ENCODE results near the gene KCNAB1.
"Not testable (repeated sequence)": the region's sequence is repeated elsewhere in the genome, so short reads cannot be mapped to it uniquely, and the experiment has no call there.

The KCNAB1 gene

DNA sequence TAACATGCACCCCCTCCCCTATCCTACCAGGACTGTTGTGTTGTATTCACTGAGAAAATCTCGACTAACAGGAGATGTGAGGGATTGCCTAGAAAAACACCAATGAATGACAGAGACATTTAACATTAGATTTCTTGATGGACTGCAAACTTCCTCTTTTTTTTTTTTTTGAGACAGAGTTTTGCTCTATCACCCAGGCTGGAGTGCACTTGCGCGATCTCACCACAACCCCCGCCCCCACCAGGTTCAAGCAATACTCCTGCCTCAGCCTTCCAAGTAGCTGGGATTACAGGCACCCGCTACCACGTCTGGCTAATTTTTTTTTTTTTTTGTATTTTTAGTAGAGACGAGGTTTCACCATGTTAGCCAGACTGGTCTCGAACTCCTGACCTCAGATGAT is 17.0 kb downstream of the KCNAB1 start:
- DNase-seq (ENCODE audit: low read depth in 2 of 2), result not testable (repeated sequence)

DNA sequence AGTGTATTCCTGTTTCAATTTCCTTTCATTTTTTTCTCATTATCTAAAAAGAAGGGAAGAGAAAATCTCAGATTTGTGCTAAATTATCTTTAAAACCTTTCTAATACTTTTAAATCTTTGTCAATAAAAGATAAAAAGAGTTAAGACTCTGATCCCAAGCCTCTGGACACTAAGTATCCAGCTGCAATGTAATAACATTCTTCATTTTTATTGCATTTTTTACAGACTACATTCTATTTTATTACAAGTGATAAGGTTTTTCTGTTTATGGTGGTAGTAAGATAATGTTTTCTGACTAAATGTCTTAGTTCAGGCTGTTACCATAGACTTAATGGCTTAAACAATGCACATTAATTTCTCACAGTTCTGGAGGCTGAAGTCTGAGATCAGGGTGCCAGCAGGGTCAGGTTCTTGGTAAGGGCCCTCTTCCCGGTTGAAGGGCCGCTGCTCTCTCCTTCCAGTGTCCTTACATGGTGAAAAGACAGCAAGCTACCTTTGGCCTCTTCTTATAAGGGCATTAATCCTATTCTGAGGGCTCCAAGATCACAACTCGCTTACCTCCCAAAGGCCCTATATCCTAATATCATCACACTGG is 19.7 kb downstream of the KCNAB1 start:
- no peak for DNase-seq (ENCODE audit: low read depth in 2 of 2)

DNA sequence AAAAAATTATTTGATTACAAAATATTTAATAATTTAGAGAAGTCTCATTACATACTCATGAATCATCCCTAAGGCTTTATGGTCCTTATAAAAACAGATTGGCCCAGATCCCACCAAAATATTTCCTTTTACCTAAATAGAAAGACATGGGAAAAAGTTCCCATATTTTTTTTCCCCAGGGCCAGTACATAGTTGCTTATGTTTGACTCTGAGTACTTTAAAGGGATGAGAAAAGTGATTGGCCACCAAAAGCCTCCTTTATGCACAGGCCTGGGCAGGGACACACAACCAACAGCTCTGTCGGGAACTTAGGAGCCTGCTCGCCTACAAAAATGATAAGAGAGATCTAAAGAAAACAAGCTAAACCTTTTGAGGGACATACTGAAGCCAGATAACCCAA is 22.3 kb downstream of the KCNAB1 start:
- DNase-seq (ENCODE audit: low read depth in 2 of 2), result no peak

DNA sequence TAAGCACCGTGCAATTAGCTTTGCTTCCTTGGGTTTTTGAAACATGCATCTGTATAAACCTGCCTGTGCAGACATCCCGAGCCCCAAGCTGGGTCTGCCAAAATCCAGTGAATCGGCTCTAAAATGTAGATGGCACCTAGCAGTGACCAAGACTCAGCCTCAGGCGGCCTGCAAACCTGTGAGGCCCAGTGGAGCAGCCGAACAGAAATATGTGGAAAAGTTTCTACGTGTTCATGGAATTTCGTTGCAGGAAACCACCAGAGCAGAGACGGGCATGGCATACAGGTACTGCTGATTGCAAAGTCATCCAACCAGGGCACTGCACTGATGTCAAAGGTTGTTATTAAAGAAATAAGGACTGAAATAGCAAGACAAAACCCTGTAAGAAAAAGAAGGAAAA is 22.8 kb downstream of the KCNAB1 start:
- DNase-seq (ENCODE audit: low read depth in 2 of 2), result no peak

DNA sequence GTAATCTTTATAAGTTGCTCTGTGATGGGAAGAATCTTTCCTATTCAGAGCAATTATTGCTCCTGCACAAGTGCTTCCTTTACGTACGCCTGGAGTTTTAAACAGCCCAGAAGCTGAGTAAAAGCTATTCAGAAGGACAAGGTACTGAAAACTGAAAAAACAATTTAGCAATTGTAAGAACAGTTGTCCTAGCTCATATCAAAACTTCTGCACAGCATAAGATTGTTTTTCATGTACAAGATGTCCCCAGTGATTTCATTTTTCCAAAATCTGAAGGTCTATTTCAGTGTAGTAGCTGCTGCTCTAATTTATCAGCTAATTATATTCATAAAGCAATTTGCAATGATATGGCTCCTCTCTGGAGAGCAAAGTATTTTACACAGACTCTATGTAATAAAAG is 23.7 kb downstream of the KCNAB1 start:
- no peak for DNase-seq (ENCODE audit: low read depth in 2 of 2)

DNA sequence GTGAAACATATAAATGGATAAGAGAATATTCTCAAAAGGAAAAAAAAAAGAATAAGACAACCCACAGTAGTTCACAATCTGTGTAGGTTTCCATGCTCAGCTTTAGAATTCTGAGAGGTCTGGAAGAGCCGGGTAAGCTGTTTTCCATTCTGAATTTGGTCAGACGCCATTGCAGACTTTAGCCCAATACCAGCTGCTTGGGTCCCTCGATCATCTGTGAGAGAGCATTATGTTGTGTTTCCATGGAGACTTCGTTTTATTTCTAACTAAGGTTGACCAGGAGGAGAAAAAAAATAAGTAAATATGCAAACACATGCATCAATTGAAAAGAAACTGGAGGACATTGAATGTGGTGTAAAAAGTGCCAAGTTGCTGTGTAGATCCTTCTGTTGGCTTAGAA is 25.5 kb downstream of the KCNAB1 start:
- DNase-seq (ENCODE audit: low read depth in 2 of 2), result no peak

DNA sequence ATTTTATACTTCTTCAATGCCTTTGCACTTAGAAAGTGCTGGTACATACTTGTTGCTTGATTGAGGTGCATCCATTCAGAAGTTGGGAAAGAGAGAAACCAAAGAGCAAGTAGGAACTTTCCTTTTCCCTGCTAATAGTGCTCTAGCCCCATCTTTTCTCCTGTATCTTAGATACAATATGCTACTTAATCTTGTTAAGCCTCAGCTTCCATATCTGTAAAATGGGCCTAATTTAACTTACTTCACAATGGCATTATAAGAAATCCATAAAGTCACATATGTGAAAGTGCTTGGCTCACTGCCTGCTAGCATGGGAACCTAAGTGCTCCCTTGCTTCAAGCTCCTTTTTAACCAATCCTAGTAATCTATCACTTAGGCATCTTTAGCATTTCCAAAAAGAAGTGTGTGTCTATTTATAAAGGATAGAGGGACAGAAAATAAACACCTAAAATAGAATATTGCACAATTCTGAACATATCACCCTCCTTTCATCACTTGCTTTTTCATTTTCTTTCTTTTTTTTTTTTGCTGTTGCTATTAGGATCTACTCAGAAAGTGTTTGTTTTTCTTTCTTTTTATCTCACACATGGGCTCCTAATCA is 28.1 kb downstream of the KCNAB1 start:
- DNase-seq (ENCODE audit: low read depth in 2 of 2), result no peak

DNA sequence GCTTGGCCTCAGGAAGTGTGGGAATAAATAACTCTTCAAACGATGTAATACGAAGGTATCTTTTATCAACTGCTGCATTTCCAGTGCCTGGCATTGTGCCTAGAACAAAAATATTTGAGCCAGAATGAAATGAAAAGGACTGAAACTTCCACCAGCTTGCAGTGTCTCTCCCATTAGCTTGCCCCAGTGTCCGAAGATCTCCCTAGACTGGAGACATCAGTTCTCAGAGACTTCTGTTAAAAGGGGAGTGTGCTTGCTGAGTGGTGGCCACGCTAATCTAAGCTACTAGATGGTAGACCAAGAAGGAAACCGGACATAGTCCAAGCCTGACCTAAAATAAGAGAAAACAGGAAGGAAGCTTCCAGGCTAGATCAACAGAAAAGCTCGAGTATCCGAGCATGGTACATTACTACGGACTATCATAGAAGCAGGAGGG is 28.6 kb downstream of the KCNAB1 start:
- DNase-seq (ENCODE audit: low read depth in 2 of 2), result no peak

DNA sequence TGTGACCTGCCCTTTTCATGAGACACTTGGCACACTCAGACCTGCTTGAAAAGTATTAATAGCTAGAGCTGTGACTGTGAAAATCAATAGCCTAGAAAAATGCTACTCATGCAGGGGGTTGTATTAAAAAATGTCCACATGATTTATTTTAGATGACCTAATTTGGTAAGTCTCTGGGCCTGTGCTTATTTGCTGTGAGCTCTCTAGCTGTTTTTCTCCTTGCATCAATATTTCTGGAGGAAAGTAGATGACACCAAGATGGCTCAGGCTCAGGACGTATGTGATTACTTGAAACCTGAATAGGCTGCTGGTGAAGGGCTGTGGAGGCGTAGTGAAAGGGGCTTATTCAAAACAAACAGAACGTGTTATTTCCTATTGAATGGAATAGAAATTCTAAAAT is 29.5 kb downstream of the KCNAB1 start:
- DNase-seq (ENCODE audit: low read depth in 2 of 2), result no peak

DNA sequence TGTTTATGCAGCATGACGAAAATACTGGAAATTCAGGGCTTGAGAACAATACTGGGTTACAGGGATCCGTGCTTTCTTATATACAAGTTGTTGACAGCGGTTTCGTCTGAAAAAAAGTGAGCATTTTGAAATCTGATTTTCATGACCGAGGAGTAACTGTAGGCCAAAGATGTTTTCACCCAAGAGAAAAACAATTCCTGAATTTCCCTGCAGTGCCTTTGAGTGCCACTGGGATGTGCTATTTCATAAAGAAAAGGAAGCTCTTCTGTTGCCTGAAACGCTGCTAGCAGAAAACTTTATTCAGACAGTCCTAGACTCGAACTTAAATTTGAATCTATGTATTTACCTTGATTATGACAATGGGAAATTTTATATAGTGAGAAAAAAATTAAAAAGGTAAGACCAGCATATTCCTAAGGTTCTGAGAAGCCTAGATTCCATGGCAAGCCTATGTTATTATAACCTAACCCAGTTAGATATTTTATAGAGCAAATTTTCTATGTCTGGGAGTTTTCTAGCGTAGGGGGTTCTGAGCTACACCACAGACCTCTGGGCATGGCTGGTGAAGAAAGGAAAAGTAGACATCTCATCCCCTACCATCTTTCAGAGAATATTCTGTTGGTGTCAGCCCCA is 30.2 kb downstream of the KCNAB1 start:
- peak; percentile 7 to 10 for DNase-seq (ENCODE audit: low read depth in 2 of 2)

DNA sequence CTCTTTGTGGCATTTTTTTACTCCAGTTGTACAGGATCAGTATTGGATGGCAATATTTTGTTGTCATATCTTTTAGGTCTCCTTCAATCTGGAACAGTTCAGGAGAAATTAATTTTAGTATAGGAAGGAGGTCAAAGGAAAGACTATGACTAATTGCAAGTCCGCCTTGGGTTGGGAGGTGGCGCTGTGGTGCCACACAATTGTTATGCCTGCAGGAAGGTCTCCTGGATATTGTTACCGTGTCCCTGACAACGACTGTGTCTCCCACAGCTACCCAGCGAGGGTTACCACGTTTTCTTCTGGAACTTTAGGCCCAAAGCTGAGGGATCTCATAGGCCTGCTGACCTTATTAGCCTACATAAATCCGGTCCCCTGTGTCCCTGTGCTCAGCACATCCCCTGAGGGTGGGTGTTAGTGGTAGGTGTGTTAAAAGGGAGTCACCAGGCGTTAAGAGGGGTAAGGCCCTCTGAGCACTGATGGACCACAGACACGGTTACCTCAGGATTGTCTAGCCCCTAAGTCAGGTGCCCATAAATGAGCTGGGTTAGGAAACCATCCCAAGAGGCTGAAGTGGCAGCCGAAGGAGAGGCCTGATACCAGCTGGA is 31.5 kb downstream of the KCNAB1 start:
- DNase-seq (ENCODE audit: low read depth in 2 of 2), result peak; percentile 24 to 44

DNA sequence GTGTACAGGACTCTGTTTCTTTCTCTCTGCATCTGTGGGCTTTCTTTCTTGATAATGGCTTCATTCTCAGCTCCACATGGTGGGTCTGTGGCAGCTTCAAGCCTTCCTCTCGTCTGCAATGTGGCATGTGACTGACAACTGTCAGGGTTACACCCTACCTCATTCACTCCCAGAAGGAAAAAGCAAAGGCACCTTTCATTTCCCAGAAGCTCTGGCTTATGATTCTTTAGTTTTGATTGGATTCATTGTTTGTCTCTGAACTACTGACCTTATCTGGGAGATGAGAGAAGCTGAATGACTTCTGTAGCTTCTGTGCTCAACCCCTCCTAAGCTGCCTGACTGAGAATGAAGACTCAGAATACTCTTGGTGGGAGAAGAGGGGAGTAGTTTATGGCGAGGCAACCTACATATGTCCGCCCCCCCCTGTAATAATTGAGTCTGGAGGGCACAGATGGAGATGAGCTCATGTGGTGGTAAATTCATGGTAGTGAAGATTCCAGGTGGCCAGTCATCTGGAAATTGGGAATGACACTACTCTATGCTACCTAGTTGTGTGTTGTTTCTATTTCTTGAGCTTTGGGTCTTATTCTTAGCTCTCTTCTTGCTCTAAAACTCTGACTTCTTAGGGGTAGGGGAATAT is 38.4 kb downstream of the KCNAB1 start:
- DNase-seq (ENCODE audit: low read depth in 2 of 2), result no peak

DNA sequence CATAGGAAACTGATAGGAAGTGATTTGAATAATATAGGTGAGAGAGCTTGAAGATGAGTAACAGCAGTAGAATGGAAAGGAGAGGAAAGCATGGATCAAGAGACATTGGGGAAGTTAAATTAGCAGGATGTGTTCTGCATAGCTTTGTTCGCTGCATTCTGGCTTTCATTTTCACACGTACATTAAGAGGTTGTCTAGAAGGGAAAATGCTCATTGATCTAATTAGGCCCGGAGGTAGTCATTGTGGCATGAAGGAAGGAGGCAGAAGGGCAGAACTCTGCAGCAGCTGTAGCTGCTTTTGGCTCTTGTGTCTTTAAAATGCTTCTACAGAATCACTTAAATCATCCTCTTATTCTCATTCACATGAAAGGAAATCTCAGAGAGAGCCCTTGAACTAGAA is 40.3 kb downstream of the KCNAB1 start:
- DNase-seq (ENCODE audit: low read depth in 2 of 2), result no peak

DNA sequence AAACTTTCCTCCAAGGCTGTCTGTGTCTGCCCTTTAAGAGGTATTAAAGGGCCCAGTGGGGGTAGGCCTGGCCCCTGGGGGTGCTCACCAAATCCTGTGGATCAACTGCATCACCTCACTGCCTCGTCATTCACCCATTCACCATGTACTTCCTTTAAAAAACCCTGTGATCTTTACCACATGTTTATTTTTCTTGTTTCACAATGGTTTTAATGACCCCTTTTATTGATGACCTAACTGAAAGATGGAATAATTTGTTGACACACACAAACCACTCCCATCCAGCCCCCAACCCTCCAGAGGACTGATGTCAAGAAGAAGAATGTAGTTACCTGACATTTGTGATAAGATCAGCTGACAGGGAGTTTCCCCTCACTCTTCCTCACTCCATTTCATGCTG is 40.8 kb downstream of the KCNAB1 start:
- no peak for DNase-seq (ENCODE audit: low read depth in 2 of 2)

DNA sequence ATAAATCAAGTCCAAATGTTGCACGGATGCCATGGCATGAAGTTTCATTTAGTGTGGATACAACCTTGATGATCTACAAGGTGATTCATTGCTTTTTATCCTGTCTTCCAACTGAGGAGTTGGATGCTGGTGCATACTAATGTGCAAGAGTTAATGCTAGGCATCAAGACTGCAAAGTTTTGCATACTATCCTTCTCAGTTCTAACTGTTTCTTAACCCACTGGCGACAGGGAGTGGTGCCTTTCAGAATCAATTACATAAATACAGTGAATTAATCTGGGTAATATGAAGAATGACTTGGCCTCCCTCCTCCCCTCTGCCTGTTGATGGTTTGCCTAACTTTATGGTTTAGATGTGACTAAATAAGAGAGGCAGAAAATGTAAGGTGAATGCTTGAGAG is 43.5 kb downstream of the KCNAB1 start:
- DNase-seq (ENCODE audit: low read depth in 2 of 2), result no peak

DNA sequence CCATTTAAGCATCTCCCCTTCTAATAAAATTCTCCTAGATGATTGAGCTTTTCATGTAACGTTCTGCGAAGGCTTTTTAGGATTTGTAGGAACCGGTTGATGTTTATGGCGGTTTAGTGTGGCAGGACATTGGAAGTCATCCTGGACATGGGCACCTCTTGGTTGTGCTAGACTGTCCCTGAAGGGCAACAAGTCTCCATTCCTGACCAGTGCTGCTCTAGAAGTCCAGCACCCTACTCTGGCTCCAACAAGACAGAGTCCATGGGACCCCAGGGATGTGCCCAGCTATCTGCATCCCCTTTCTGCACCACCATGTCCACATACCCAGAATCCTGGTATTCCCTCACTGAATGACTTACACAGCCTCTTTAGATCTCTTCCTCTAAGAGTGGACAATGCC is 46.4 kb downstream of the KCNAB1 start:
- no peak for DNase-seq (ENCODE audit: low read depth in 2 of 2)

DNA sequence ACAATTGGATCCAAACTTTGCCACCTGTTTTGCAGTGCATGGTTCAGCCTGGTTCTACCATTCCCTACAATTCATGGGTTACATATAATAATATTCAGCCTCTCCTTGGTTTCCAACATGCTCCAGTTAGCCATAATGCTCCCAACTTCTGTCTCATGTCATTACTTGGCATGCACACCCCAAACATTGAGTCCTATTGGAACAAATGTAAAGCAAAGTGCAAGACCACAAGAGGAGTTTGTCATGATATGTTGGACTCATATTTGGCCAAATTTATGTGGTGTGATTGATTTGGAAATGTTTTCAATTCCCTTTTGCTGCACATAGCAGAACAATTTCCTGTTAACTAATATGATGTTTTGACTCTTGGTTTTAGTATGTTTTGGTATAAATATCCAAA is 50.2 kb downstream of the KCNAB1 start:
- DNase-seq (ENCODE audit: low read depth in 2 of 2), result no peak

DNA sequence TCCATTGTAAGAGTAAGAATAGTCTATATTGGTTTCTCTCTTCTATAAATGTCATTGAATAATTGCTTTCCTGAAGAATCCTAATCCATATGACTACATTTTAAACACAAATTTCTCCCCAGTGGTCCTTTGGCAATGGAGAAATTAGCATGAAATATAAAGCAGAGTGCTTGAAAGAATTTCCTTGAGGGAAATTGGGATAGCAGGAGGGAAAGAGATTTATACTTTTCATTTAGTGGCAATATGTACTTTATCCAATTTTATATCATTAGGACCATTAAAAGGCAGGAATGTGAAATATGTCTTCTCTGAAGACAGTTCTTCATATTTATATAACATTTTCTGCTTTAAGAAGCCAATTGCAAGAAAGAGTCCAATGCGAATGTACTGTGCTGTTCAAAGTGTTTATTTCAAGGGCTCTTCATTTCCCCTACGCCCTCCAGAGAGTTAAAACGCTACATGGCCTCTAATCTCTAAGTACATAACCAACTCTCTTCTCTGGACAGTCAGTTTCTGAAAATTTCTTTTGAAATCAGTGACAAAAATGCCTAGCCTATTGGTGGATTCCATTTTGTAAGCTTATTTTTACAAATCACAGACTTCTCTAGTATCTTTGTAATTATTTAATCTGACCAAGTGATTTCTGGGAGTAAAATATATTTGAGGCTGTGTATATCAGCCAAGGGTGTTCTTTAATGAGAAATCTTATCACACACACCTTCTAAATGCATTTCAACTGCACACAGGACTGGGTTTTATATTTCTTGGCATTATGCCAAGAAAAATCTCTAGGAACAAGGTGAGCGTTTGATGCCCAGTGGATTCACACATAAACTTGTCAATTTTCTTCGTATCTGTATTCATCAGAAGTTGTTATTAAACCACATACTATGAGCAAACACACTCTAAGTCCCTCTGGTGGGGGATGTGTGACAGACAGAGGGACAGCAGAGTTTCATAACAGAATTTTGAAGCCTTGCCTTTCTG is 51.2 kb downstream of the KCNAB1 start:
- DNase-seq (ENCODE audit: low read depth in 2 of 2), result no peak

DNA sequence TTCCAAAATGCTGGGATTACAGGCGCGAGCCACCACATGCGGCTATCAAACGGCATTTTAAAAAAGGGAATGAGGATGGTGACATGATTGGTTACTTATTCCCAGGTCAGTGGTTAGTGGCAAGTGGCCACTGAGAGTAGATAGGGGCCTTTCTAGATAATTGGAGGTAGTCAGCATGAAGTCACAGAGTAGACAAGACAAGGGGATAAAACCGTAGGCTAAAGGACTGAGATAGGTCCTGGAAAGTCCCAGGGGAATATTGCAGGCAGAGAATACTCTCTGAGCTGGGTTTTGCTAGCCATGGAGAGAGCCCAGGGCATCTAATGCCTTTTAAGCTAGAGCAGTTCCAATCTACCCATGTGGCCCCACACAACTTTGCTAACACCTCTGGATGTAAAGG is 52.2 kb downstream of the KCNAB1 start:
- no peak for DNase-seq (ENCODE audit: low read depth in 2 of 2)

DNA sequence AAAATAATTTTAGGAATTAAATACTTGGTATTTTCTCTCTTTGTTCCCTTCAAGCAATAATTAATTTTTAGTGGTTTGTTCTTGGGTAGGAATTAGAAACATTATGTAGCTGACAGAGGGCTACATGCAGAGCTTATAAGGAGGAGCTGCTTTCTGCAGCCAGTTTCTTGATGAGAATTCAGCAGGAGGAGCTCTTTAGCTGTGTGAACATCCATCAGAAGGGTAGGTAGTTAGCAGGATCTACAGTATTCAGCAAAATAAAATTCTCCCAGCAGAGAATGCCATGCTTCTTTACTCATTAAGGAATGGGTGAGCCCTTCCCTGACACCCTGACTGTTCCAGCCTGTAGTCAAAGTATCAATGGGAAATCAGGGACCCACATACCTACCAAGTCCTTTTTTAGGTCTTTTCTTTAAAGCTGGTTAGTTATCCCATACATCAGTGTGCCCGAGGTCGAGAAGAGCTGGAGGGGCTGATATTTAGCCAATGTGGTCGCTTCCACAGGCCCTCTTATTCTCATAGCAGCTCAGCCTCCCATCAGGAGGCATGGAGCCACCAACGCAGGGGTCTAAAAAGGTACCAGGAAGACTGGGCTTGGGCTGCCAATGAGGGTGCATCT is 54.0 kb downstream of the KCNAB1 start:
- no peak for DNase-seq (ENCODE audit: low read depth in 2 of 2)

DNA sequence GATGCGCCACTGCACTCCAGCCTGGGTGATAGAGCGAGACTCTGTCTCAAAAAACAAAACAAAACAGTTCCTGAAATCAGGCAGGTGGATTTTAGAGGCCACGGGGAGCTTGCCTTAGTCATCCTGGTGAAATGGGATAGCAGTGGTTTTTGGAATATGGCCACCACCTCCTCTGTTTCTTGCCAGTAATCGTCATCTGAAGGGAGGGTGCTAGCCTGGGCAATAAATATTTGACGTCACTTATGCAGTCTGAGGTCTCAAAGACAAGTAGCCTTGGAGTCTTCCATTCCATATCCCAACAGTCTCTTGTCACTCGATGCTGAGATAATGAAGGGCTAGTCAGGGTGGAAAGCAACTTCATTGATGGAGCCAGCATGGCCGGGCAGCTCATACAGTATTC is 55.2 kb downstream of the KCNAB1 start:
- no peak for DNase-seq (ENCODE audit: low read depth in 2 of 2)

Data from activated CD4-positive, alpha-beta T cell treated with anti-CD3 and anti-CD28 coated beads for 24 hours (primary cell).